A549 (cell line): Measurements from ENCODE around the gene ATL3.

Experiments used
- CHD2 ChIP-seq: fragments of 150-350 bp; IDR thresholded peaks from 2 replicates; pipeline ENCODE4 v1.6.1; 2014; ENCODE audit warnings: low read length; ENCODE audit not compliant: partially characterized antibody
- EP300 ChIP-seq, 2 experiments: fragments of >200 bp; sonication (Bioruptor Twin); formaldehyde crosslinking; IDR thresholded peaks; 2 replicates in 1 of 2; 3 replicates in 1 of 2; pipeline ENCODE4 v1.6.1; 2016 to 2017
- ESRRA ChIP-seq: fragments of 150-350 bp; IDR thresholded peaks from 2 replicates; pipeline ENCODE4 v1.6.1; 2014; ENCODE audit warnings: mild to moderate bottlenecking, low read length, borderline replicate concordance
- JUN ChIP-seq, 2 experiments: fragments of >200 bp; sonication (Bioruptor Twin); formaldehyde crosslinking; IDR thresholded peaks; 2 replicates in 1 of 2; 3 replicates in 1 of 2; pipeline ENCODE4 v1.6.1; 2016 to 2017
- KDM5A ChIP-seq: fragments of 200-600 bp; sonication (generic); IDR thresholded peaks from 2 replicates; pipeline ENCODE4 v1.6.1; 2016; ENCODE audit warnings: antibody characterized with exemption, mild to moderate bottlenecking
- PBX3 ChIP-seq: IDR thresholded peaks from 2 replicates; pipeline ENCODE4 v1.6.1; 2012
- PHF8 ChIP-seq: fragments of 200-600 bp; sonication (generic); IDR thresholded peaks from 2 replicates; pipeline ENCODE4 v1.6.1; 2016; ENCODE audit warnings: low read depth, mild to moderate bottlenecking, antibody characterized with exemption, moderate library complexity, borderline replicate concordance
- POLR2A ChIP-seq: IDR thresholded peaks from 2 replicates; pipeline ENCODE4 v1.6.1; 2012; ENCODE audit warnings: mild to moderate bottlenecking, low read length
- RNF2 ChIP-seq: fragments of 200-600 bp; sonication (generic); IDR thresholded peaks from 2 replicates; pipeline ENCODE4 v1.6.1; 2016; ENCODE audit warnings: low read depth, mild to moderate bottlenecking, antibody characterized with exemption, moderate library complexity, borderline replicate concordance
- SREBF2 ChIP-seq: fragments of 450-650 bp; IDR thresholded peaks from 2 replicates; pipeline ENCODE4 v1.6.1; 2014; ENCODE audit warnings: mild to moderate bottlenecking, moderate library complexity
- TF ChIP-seq, protein P1 (sequence below): fragments of >200 bp; sonication (Bioruptor Twin); formaldehyde crosslinking; IDR thresholded peaks from 3 replicates; pipeline ENCODE4 v1.5.1; 2016
- TF ChIP-seq, protein P2 (sequence below): IDR thresholded peaks from 2 replicates; pipeline ENCODE4 v1.6.1; 2012

- TF ChIP-seq JUN (IDR thresholded peaks at IDR 0.05) (no peak), POLR2A (no peak), KDM5A (no peak), PBX3 (no peak), ESRRA (no peak), SREBF2 (no peak), PHF8 (no peak), RNF2 (no peak), CHD2 (no peak), EP300 (IDR thresholded peaks at IDR 0.05) (no peak)
- TF ChIP-seq, protein P1, sequence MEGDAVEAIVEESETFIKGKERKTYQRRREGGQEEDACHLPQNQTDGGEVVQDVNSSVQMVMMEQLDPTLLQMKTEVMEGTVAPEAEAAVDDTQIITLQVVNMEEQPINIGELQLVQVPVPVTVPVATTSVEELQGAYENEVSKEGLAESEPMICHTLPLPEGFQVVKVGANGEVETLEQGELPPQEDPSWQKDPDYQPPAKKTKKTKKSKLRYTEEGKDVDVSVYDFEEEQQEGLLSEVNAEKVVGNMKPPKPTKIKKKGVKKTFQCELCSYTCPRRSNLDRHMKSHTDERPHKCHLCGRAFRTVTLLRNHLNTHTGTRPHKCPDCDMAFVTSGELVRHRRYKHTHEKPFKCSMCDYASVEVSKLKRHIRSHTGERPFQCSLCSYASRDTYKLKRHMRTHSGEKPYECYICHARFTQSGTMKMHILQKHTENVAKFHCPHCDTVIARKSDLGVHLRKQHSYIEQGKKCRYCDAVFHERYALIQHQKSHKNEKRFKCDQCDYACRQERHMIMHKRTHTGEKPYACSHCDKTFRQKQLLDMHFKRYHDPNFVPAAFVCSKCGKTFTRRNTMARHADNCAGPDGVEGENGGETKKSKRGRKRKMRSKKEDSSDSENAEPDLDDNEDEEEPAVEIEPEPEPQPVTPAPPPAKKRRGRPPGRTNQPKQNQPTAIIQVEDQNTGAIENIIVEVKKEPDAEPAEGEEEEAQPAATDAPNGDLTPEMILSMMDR = peak; percentile 91
- TF ChIP-seq, protein P2, sequence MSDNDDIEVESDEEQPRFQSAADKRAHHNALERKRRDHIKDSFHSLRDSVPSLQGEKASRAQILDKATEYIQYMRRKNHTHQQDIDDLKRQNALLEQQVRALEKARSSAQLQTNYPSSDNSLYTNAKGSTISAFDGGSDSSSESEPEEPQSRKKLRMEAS = no peak
Observed at GRCh38 chr11:63635762-63636465, 35.3 kb downstream of the ATL3 start.
